Measurements from ENCODE around the gene DSG1.
"Not testable (repeated sequence)": the region's sequence is repeated elsewhere in the genome, so short reads cannot be mapped to it uniquely, and the experiment has no call there.

The DSG1 gene

DNA sequence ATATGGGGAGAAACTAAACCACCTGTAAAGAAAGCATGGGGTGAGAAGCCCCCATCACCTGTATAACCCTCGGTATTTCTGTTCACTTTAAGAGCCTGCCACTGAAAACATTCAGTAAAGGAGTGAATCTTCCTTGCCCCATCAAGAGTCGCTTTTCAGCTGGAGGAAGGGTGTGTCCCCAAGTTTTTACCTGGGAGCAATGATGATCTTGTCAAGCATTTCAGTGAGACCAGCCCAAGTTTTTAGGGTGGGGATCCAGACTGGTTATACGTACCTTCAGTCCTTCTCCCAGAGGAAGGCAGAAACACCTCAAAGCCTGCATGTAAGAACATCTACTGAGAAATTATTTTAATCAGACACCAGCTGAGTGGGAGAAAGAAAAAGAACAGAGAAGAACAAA, at the start of gene DSG1:
Gene DSG1, plus strand, starts transcription at position 301 of the 400 bp plus-strand sequence. CDS start 141 bp downstream, outside the sequence.
- H3K27ac Mint-ChIP-seq = no peak within 1 kb of the TSS
- no peaks in the 10 kb centered on the region for H3K4me1 Mint-ChIP-seq (ENCODE audit: low read depth)
- H3K9me3 Mint-ChIP-seq = no peaks in the 10 kb centered on the region
- no peak within 1 kb of the TSS for H3K4me3 Mint-ChIP-seq
- no peaks in the 10 kb centered on the region for H3K36me3 Mint-ChIP-seq (ENCODE audit: low read depth)
- no peaks in the 10 kb centered on the region for H3K27me3 Mint-ChIP-seq

- Mint-ChIP-seq H3K4me3 (no peak overlapping the region), H3K27ac (no peak overlapping the region), H3K9me3 (no peaks in the 10 kb centered on the region), H3K36me3 (ENCODE audit: low read depth) (no peaks in the 10 kb centered on the region), H3K4me1 (ENCODE audit: low read depth) (peaks cover 11% of the 10 kb centered on the region), H3K27me3 (no peaks in the 10 kb centered on the region)
Measured at GRCh38 chr18:31268985-31269406, 49.0 kb upstream of the DSG1 start.

DNA sequence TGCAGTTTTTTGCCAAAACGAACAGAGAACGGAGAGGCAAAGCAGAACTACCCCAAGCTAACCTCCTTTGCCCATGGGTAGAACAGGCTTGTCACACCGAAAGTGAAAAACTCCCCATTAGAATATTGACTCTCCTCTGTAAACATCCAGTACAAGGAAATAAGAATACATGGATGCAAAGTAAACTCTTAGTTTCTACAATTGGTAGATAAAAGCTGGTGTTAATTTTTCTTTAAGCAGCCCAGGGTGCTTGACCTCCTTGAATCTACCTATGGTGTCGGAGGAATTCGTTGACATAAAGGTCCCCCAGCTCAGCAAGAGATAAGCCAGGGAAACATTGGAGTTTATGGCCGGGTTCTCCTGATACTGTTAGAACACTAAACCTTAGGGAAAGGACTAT, 48.4 kb upstream of the DSG1 start:
- Mint-ChIP-seq H3K36me3 (ENCODE audit: low read depth) (no peaks in the 10 kb centered on the region), H3K27ac (no peak overlapping the region), H3K4me1 (ENCODE audit: low read depth) (peaks cover 11% of the 10 kb centered on the region), H3K27me3 (no peaks in the 10 kb centered on the region), H3K9me3 (no peaks in the 10 kb centered on the region), H3K4me3 (no peak overlapping the region)

DNA sequence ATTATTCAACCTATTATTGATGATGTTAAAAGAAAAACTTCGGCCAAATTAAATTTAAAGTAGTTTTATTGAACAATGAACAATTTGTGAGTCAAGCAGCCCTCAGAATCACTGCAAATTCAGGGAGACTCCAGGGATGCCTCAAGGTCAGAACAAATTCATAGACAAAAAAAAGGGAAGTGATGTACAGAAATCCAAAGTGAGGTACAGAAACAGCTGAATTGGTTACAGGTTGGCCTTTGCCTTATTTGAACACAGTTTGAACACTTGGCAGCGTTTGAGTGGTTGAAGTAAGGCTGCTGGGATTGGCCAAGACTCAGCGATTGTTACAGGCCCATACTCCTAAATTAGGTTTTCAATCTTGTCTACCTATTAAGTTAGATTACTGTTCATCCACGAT, 47.4 kb upstream of the DSG1 start:
- Mint-ChIP-seq H3K27ac (no peak overlapping the region), H3K4me1 (ENCODE audit: low read depth) (peaks cover 11% of the 10 kb centered on the region), H3K27me3 (no peaks in the 10 kb centered on the region), H3K4me3 (no peak overlapping the region), H3K36me3 (ENCODE audit: low read depth) (no peaks in the 10 kb centered on the region), H3K9me3 (no peaks in the 10 kb centered on the region)

- no peak overlapping the region for H3K4me3 Mint-ChIP-seq
- no peaks in the 10 kb centered on the region for H3K27me3 Mint-ChIP-seq
Measured at GRCh38 chr18:31273812-31274527, 44.0 kb upstream of the DSG1 start.

DNA sequence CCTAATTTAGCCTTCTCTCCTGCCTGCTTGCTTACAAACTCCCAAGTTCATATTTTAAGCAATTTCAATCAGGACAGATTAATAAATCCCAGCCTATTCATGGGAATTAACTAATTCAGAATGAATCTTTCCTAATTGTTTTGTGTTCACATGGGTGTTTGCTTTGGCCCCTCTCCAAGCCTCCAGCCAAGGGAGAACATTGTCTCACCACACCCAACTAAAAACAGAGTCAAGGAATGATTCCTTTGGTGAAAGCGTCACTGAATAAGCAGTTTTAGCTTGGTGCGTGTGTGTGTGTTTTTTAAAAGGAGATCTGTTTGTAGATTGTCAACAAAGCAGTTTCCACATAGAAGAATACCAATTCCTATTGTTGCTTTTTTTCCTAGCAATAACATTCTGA, 43.0 kb upstream of the DSG1 start:
- Mint-ChIP-seq H3K4me1 (ENCODE audit: low read depth) (peaks cover 3% of the 10 kb centered on the region), H3K27me3 (no peaks in the 10 kb centered on the region), H3K36me3 (ENCODE audit: low read depth) (no peaks in the 10 kb centered on the region), H3K4me3 (no peak overlapping the region), H3K27ac (no peak overlapping the region), H3K9me3 (no peaks in the 10 kb centered on the region)

More at GRCh38 chr18:31273812-31274527, 44.0 kb upstream of the DSG1 start:
- no peak overlapping the region for H3K27ac Mint-ChIP-seq
- H3K36me3 Mint-ChIP-seq (ENCODE audit: low read depth) = no peaks in the 10 kb centered on the region
- H3K9me3 Mint-ChIP-seq = no peaks in the 10 kb centered on the region
- peaks cover 4% of the 10 kb centered on the region for H3K4me1 Mint-ChIP-seq (ENCODE audit: low read depth)

DNA sequence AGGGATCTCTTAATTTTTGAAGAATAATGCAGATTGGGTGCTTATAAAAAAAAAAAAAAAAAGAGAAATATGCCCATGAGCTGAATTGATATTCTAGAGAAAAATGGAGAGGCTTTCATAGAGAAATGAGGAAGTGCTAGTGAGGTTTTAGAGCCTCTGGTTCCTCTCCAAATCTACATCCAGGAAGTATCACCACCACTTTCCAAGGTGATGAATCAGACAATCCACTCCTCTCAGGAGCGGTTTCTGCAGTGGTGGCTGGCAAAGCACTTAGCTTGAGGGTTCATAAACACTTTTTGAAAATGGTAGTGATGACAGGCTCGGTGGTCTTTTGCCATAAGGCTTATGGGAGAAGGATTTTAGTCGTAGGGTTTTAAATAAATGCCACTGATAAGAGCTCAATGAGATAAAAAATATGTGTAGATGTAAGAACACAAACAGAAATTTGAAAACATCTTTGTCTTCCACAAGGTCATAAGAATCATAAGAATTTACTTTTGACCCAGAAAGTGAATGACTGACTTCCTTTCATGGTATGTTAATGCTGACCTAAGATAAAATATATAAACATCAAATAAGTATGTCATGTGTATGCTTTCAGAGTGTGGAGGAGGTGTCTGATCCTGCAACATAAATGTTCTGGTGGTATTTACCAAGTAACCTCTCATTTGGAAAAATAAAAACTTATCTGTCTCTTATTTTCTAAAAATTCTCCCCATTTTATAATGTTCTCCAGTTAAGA, 42.1 kb upstream of the DSG1 start:
- Mint-ChIP-seq H3K4me1 (ENCODE audit: low read depth) (peaks cover 3% of the 10 kb centered on the region), H3K9me3 (no peaks in the 10 kb centered on the region), H3K27ac (no peak overlapping the region), H3K27me3 (no peaks in the 10 kb centered on the region), H3K4me3 (no peak overlapping the region), H3K36me3 (ENCODE audit: low read depth) (no peaks in the 10 kb centered on the region)

GRCh38 chr18:31278609-31279071, 39.3 kb upstream of the DSG1 start:
- Mint-ChIP-seq H3K4me1 (ENCODE audit: low read depth) (peaks cover 3% of the 10 kb centered on the region), H3K9me3 (peaks cover 5% of the 10 kb centered on the region), H3K27ac (no peak overlapping the region), H3K27me3 (no peaks in the 10 kb centered on the region), H3K36me3 (ENCODE audit: low read depth) (no peaks in the 10 kb centered on the region), H3K4me3 (no peak overlapping the region)

GRCh38 chr18:31280502-31280901, 37.5 kb upstream of the DSG1 start:
- Mint-ChIP-seq H3K36me3 (ENCODE audit: low read depth) (no peaks in the 10 kb centered on the region), H3K27me3 (no peaks in the 10 kb centered on the region), H3K4me3 (no peak overlapping the region), H3K4me1 (ENCODE audit: low read depth) (peaks cover 3% of the 10 kb centered on the region), H3K27ac (no peak overlapping the region), H3K9me3 (peaks cover 6% of the 10 kb centered on the region)

DNA sequence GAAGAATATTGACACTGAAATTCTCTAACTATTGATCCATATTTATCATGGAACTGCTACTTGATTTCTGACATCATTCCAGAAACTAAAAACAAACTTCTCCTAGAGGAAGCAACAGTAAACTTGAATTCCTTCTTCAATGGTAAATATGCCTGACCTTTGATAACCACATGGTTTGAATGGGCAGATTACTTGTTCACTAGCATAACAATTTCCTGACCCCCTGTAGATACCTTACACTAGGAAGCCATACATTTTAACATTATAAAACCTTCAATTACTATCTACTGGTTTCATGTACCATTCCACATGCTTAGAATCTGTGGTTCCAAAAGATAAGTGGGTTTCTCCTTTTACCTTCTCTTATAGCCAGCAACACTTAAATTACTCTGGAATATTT, 36.5 kb upstream of the DSG1 start:
- no peak overlapping the region for H3K27ac Mint-ChIP-seq
- no peaks in the 10 kb centered on the region for H3K27me3 Mint-ChIP-seq
- no peaks in the 10 kb centered on the region for H3K4me1 Mint-ChIP-seq (ENCODE audit: low read depth)
- no peaks in the 10 kb centered on the region for H3K36me3 Mint-ChIP-seq (ENCODE audit: low read depth)
- peaks cover 14% of the 10 kb centered on the region for H3K9me3 Mint-ChIP-seq
- no peak overlapping the region for H3K4me3 Mint-ChIP-seq

- H3K36me3 Mint-ChIP-seq (ENCODE audit: low read depth); H3K27me3 Mint-ChIP-seq: not testable (repeated sequence)
Measured at GRCh38 chr18:31289446-31289845, 28.5 kb upstream of the DSG1 start.

GRCh38 chr18:31291688-31292087, 26.3 kb upstream of the DSG1 start:
- Mint-ChIP-seq H3K9me3 (peaks cover 31% of the 10 kb centered on the region), H3K4me3 (no peak overlapping the region)

More at GRCh38 chr18:31289446-31289845, 28.5 kb upstream of the DSG1 start:
- not testable (repeated sequence) for H3K27ac Mint-ChIP-seq; H3K4me3 Mint-ChIP-seq; H3K4me1 Mint-ChIP-seq (ENCODE audit: low read depth)
- H3K9me3 Mint-ChIP-seq = peaks cover 40% of the 10 kb centered on the region

DNA sequence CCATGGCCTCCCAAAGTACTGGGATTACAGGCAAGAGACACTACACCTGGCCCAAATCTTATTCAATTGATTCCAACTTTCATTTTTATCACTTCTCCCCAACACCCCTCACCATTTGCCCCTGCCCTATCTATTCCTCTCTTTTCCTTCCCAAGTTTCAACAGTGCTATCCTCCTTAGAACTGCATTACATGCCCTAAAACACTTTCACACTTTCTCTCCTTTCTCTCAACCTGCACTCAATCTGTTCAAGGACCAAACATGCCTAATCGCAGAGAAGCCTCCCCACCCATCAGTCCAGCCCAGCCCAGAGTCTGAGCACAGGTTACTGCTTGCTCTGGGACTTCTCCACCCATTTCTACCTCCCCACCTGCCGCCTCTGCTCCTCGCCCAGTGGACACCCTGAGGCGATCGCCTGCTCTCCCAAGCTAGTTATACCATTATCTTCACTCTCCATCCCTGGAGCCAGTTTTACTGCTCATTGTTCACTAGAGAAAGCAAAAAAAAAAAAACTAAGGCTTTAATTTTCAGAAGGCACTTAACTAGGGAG, 23.7 kb upstream of the DSG1 start:
- Mint-ChIP-seq H3K36me3 (ENCODE audit: low read depth) (no peaks in the 10 kb centered on the region), H3K4me1 (ENCODE audit: low read depth) (no peaks in the 10 kb centered on the region), H3K4me3 (no peak overlapping the region), H3K9me3 (peaks cover 18% of the 10 kb centered on the region), H3K27ac (no peak overlapping the region), H3K27me3 (no peaks in the 10 kb centered on the region)

More at GRCh38 chr18:31291688-31292087, 26.3 kb upstream of the DSG1 start:
- no peaks in the 10 kb centered on the region for H3K4me1 Mint-ChIP-seq (ENCODE audit: low read depth)
- no peaks in the 10 kb centered on the region for H3K27me3 Mint-ChIP-seq
- no peak overlapping the region for H3K27ac Mint-ChIP-seq
- H3K36me3 Mint-ChIP-seq (ENCODE audit: low read depth) = no peaks in the 10 kb centered on the region

DNA sequence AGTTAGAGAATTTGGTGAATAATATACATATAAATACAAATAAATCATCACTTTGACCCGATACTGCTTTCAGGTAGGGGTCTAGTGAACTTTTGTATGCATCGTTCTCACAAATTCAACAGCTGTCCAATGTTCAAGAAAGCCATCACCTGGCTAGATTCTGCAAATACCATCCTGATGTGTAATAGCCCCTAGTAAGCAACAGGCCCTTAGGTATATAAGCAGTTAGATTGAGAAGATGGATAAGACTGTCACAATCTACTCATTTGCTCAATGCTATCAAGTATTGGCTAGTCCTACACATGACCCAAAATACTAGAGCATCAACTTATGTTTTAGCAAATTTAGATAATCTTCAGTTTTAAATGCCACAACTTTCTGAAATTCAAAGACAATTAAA, 20.7 kb upstream of the DSG1 start:
- Mint-ChIP-seq H3K36me3 (ENCODE audit: low read depth) (no peaks in the 10 kb centered on the region), H3K4me3 (no peak overlapping the region), H3K27ac (no peak overlapping the region), H3K4me1 (ENCODE audit: low read depth) (no peaks in the 10 kb centered on the region), H3K9me3 (peaks cover 6% of the 10 kb centered on the region), H3K27me3 (no peaks in the 10 kb centered on the region)

- Mint-ChIP-seq H3K4me3 (no peak overlapping the region), H3K27me3 (no peaks in the 10 kb centered on the region), H3K36me3 (ENCODE audit: low read depth) (no peaks in the 10 kb centered on the region), H3K9me3 (no peaks in the 10 kb centered on the region), H3K4me1 (ENCODE audit: low read depth) (no peaks in the 10 kb centered on the region), H3K27ac (no peak overlapping the region)
Measured at GRCh38 chr18:31301201-31301655, 16.7 kb upstream of the DSG1 start.
